Trophoblast cell (in vitro differentiated cells and primary cell): ENCODE results near the gene TFB1M.

Source experiments
- DNase-seq, 2 donors: peaks; one replicate each; pipeline ENCODE4 v3.0.0-alpha.2; 2016
- H2AFZ ChIP-seq: 2 replicates; pipeline ENCODE4 v1.6.1; 2013; ENCODE audit warnings: low read length, moderate library complexity, mild to moderate bottlenecking; ENCODE audit not compliant: insufficient read depth, poor library complexity
- H2AK5ac ChIP-seq: 2 replicates; pipeline ENCODE4 v1.6.1; 2013; ENCODE audit warnings: mild to moderate bottlenecking, low read length
- H2BK120ac ChIP-seq: 2 replicates; pipeline ENCODE4 v1.6.1; 2013; ENCODE audit warnings: low read length, mild to moderate bottlenecking, moderate library complexity; ENCODE audit not compliant: insufficient read depth, poor library complexity
- H2BK12ac ChIP-seq: 2 replicates; pipeline ENCODE4 v1.6.1; 2013; ENCODE audit warnings: mild to moderate bottlenecking, low read length, moderate library complexity
- H2BK5ac ChIP-seq: 2 replicates; pipeline ENCODE4 v1.6.1; 2013; ENCODE audit warnings: low read length, low read depth, moderate library complexity, mild to moderate bottlenecking; ENCODE audit not compliant: poor library complexity
- H3K14ac ChIP-seq: 2 replicates; pipeline ENCODE4 v1.6.1; 2013; ENCODE audit warnings: mild to moderate bottlenecking, low read length
- H3K18ac ChIP-seq: 2 replicates; pipeline ENCODE4 v1.6.1; 2013; ENCODE audit warnings: mild to moderate bottlenecking, low read length
- H3K23ac ChIP-seq: 2 replicates; pipeline ENCODE4 v1.6.1; 2013; ENCODE audit warnings: low read length
- H3K27ac ChIP-seq: 2 replicates; pipeline ENCODE4 v1.5.1; 2013; ENCODE audit warnings: low read depth, mild to moderate bottlenecking, inconsistent platforms, low read length, moderate library complexity
- H3K27me3 ChIP-seq: 2 replicates; pipeline ENCODE4 v1.6.1; 2013; ENCODE audit warnings: inconsistent platforms, mild to moderate bottlenecking, low read length, moderate library complexity; ENCODE audit not compliant: insufficient read depth
- H3K36me3 ChIP-seq, 2 experiments: 1 replicate in 1 of 2; 2 replicates in 1 of 2; pipeline ENCODE4 v1.6.1; 2013; ENCODE audit warnings: low read length in 2 of 2, mild to moderate bottlenecking in 2 of 2, moderate library complexity in 1 of 2; ENCODE audit not compliant: insufficient read depth in 2 of 2, control insufficient read depth in 1 of 2
- H3K4ac ChIP-seq: 2 replicates; pipeline ENCODE4 v1.6.1; 2013; ENCODE audit warnings: low read depth, mild to moderate bottlenecking, low read length, moderate library complexity
- H3K4me1 ChIP-seq, 2 experiments: 1 replicate in 1 of 2; 2 replicates in 1 of 2; pipeline ENCODE4 v1.6.1; 2013; ENCODE audit warnings: low read length in 2 of 2, mild to moderate bottlenecking in 2 of 2, moderate library complexity in 1 of 2; ENCODE audit not compliant: insufficient read depth in 2 of 2, control insufficient read depth in 1 of 2
- H3K4me2 ChIP-seq: 2 replicates; pipeline ENCODE4 v1.6.1; 2013; ENCODE audit warnings: inconsistent platforms, mild to moderate bottlenecking, low read length, moderate library complexity
- H3K4me3 ChIP-seq: 2 replicates; pipeline ENCODE4 v1.5.1; 2013; ENCODE audit warnings: mild to moderate bottlenecking, low read depth, low read length, inconsistent platforms
- H3K79me1 ChIP-seq: one replicate; pipeline ENCODE4 v1.6.1; 2013; ENCODE audit warnings: low read length
- H3K79me2 ChIP-seq: 2 replicates; pipeline ENCODE4 v1.6.1; 2013; ENCODE audit warnings: low read length, mild to moderate bottlenecking; ENCODE audit not compliant: control insufficient read depth, insufficient read depth, poor library complexity
- H3K9ac ChIP-seq: 2 replicates; pipeline ENCODE4 v1.6.1; 2013; ENCODE audit warnings: mild to moderate bottlenecking, low read length
- H3K9me3 ChIP-seq: 2 replicates; pipeline ENCODE4 v1.6.1; 2013; ENCODE audit warnings: low read depth, mild to moderate bottlenecking, control low read depth, inconsistent platforms, low read length; ENCODE audit not compliant: insufficient read depth
- H4K12ac ChIP-seq: 2 replicates; pipeline ENCODE4 v1.6.1; 2013; ENCODE audit warnings: low read depth, mild to moderate bottlenecking, low read length, moderate library complexity
- H4K8ac ChIP-seq: 2 replicates; pipeline ENCODE4 v1.6.1; 2013; ENCODE audit warnings: low read depth, mild to moderate bottlenecking, low read length, moderate library complexity
- H4K91ac ChIP-seq: one replicate; pipeline ENCODE4 v1.6.1; 2013; ENCODE audit warnings: low read depth, mild to moderate bottlenecking, low read length, moderate library complexity
- WGBS: extraction: QIAGEN DNeasy Blood & Tissue Kit; methylation state at CpG from one replicate; pipeline ENCODE4 v1.1.7; 2013; ENCODE audit warnings: missing lambda C conversion rate; ENCODE audit not compliant: insufficient read length, insufficient coverage; ENCODE audit errors: extremely low coverage; 5-methylcytosine and 5-hydroxymethylcytosine counted together

TFB1M gene

GRCh38 chr6:155241966-155242365 lies 72.3 kb downstream of the TFB1M start:
- Histone ChIP-seq H4K8ac (no peak overlapping the region), H3K23ac (no peak overlapping the region), H2BK5ac (no peak overlapping the region), H2BK120ac (no peak overlapping the region), H3K4me2 (no peak overlapping the region), H3K18ac (no peak overlapping the region), H3K4me3 (no peak overlapping the region), H3K27ac (no peak overlapping the region), H3K36me3 (no peaks in the 10 kb centered on the region), H3K4me1 (no peaks in the 10 kb centered on the region), H3K27me3 (no peaks in the 10 kb centered on the region), H3K14ac (no peak overlapping the region), H3K79me2 (no peaks in the 10 kb centered on the region), H3K9me3 (peaks cover 8% of the 10 kb centered on the region), H2BK12ac (no peak overlapping the region), H4K91ac (no peak overlapping the region), H3K9ac (no peak overlapping the region), H2AK5ac (no peak overlapping the region), H3K79me1 (no peaks in the 10 kb centered on the region), H4K12ac (no peak overlapping the region), H3K4ac (no peak overlapping the region), H2AFZ (no peak overlapping the region)
- no CpG with 5 or more reads among the region's 8 CpGs for WGBS
- no peak for DNase-seq

- WGBS, result no CpG with 5 or more reads among the region's 19 CpGs
- Histone ChIP-seq H3K23ac (no peak overlapping the region), H3K4me2 (no peak overlapping the region), H2BK12ac (no peak overlapping the region), H3K27me3 (no peaks in the 10 kb centered on the region), H3K27ac (no peak overlapping the region), H2AFZ (no peak overlapping the region), H2AK5ac (no peak overlapping the region), H3K36me3 (no peaks in the 10 kb centered on the region), H2BK120ac (no peak overlapping the region), H4K91ac (no peak overlapping the region), H3K79me2 (no peaks in the 10 kb centered on the region), H4K12ac (no peak overlapping the region), H3K4me1 (no peaks in the 10 kb centered on the region), H3K9ac (no peak overlapping the region), H3K18ac (no peak overlapping the region), H3K4ac (no peak overlapping the region), H3K79me1 (no peaks in the 10 kb centered on the region), H3K4me3 (no peak overlapping the region), H3K9me3 (peaks cover 8% of the 10 kb centered on the region), H4K8ac (no peak overlapping the region), H3K14ac (no peak overlapping the region), H2BK5ac (no peak overlapping the region)
- DNase-seq, result no peak
Measured at GRCh38 chr6:155240905-155241600, 73.2 kb downstream of the TFB1M start.

GRCh38 chr6:155237613-155238012 lies 76.7 kb downstream of the TFB1M start:
- Histone ChIP-seq H2AK5ac (no peak overlapping the region), H3K4me1 (no peaks in the 10 kb centered on the region), H3K27me3 (no peaks in the 10 kb centered on the region), H4K8ac (no peak overlapping the region), H3K4ac (no peak overlapping the region), H3K18ac (no peak overlapping the region), H3K4me3 (no peak overlapping the region), H3K27ac (no peak overlapping the region), H3K14ac (no peak overlapping the region), H3K9me3 (peaks cover 7% of the 10 kb centered on the region), H2BK5ac (no peak overlapping the region), H3K23ac (no peak overlapping the region), H3K79me2 (no peaks in the 10 kb centered on the region), H4K12ac (no peak overlapping the region), H2BK120ac (no peak overlapping the region), H3K79me1 (no peaks in the 10 kb centered on the region), H3K4me2 (no peak overlapping the region), H2BK12ac (no peak overlapping the region), H2AFZ (no peak overlapping the region), H3K9ac (no peak overlapping the region), H3K36me3 (no peaks in the 10 kb centered on the region), H4K91ac (no peak overlapping the region)
- DNase-seq, result no peak
- WGBS, result no CpG with 5 or more reads among the region's 1 CpG

GRCh38 chr6:155235087-155235486 lies 79.2 kb downstream of the TFB1M start:
- no peak overlapping the region for H3K9ac ChIP-seq
- H2BK12ac ChIP-seq, result no peak overlapping the region
- no peaks in the 10 kb centered on the region for H3K79me1 ChIP-seq
- no peak overlapping the region for H4K8ac ChIP-seq
- WGBS, result no CpG with 5 or more reads among the region's 5 CpGs
- no peak overlapping the region for H2BK120ac ChIP-seq
- H2AK5ac ChIP-seq, result no peak overlapping the region
- DNase-seq, result no peak
- H3K27me3 ChIP-seq, result no peaks in the 10 kb centered on the region
- no peaks in the 10 kb centered on the region for H3K36me3 ChIP-seq
- H3K4ac ChIP-seq, result no peak overlapping the region
- H3K4me1 ChIP-seq, result no peaks in the 10 kb centered on the region
- no peak overlapping the region for H3K14ac ChIP-seq
- peaks cover 5% of the 10 kb centered on the region for H3K9me3 ChIP-seq
- H2BK5ac ChIP-seq, result no peak overlapping the region
- H3K18ac ChIP-seq, result no peak overlapping the region
- no peaks in the 10 kb centered on the region for H3K79me2 ChIP-seq
- no peak overlapping the region for H4K12ac ChIP-seq
- H4K91ac ChIP-seq, result no peak overlapping the region
- H3K4me3 ChIP-seq, result no peak overlapping the region
- H2AFZ ChIP-seq, result no peak overlapping the region
- H3K27ac ChIP-seq, result no peak overlapping the region
- no peak overlapping the region for H3K23ac ChIP-seq
- H3K4me2 ChIP-seq, result no peak overlapping the region
